K562 (cell line): Measurements from ENCODE around the gene RUNDC3A. TPM values are rescaled to one million over a fixed set of nuclear protein-coding genes. Genes with fewer than 3 reads are reported as not detected.

Source experiments
- ARNT ChIP-seq, 2 experiments: fragments of 450-650 bp; IDR thresholded peaks; 2 replicates each; pipeline ENCODE4 v1.6.1; 2016; ENCODE audit warnings: mild to moderate bottlenecking in 1 of 2
- ATF6 ChIP-seq: sonication (generic); formaldehyde crosslinking; IDR thresholded peaks from 2 replicates; pipeline ENCODE4 v1.4.0; 2020; ENCODE audit warnings: mild to moderate bottlenecking, missing genetic modification reagents
- CGGBP1 ChIP-seq: fragments of 250-450 bp; sonication (Bioruptor Pico); IDR thresholded peaks from 2 replicates; pipeline ENCODE4 v1.9.0; 2021; ENCODE audit warnings: mild to moderate bottlenecking
- FOS ChIP-seq: IDR thresholded peaks from 3 replicates; pipeline ENCODE4 v1.6.1; 2011; ENCODE audit not compliant: insufficient read length; ENCODE audit errors: extremely low read depth
- HMBOX1 ChIP-seq: sonication (generic); IDR thresholded peaks from 2 replicates; pipeline ENCODE4 v1.6.1; 2016
- MITF ChIP-seq: IDR thresholded peaks from 2 replicates; pipeline ENCODE4 v1.6.1; 2014; ENCODE audit warnings: antibody characterized with exemption
- NBN ChIP-seq: fragments of 450-650 bp; IDR thresholded peaks from 2 replicates; pipeline ENCODE4 v1.6.1; 2016; ENCODE audit warnings: low read depth, mild to moderate bottlenecking
- NCOA6 ChIP-seq: fragments of 450-650 bp; IDR thresholded peaks from 2 replicates; pipeline ENCODE4 v1.6.1; 2017; ENCODE audit warnings: mild to moderate bottlenecking
- PHB2 ChIP-seq: fragments of 450-650 bp; IDR thresholded peaks from 2 replicates; pipeline ENCODE4 v1.6.1; 2017; ENCODE audit warnings: low read depth
- PTTG1 ChIP-seq: fragments of 450-650 bp; IDR thresholded peaks from 2 replicates; pipeline ENCODE4 v1.6.1; 2016; ENCODE audit warnings: low read depth, mild to moderate bottlenecking, missing genetic modification characterization, missing compliant biosample characterization
- SMARCC2 ChIP-seq: fragments of 450-650 bp; IDR thresholded peaks from 2 replicates; pipeline ENCODE4 v1.6.1; 2017; ENCODE audit warnings: antibody characterized with exemption, moderate library complexity, mild to moderate bottlenecking, low read depth
- SRSF1 ChIP-seq: fragments of 200-400 bp; formaldehyde crosslinking; IDR thresholded peaks from 2 replicates; pipeline ENCODE4 v1.6.1; 2017; ENCODE audit warnings: mild to moderate bottlenecking, low read depth, low read length, moderate library complexity
- TCF15 ChIP-seq: fragments of 250-450 bp; sonication (Bioruptor Pico); IDR thresholded peaks from 2 replicates; pipeline ENCODE4 v1.8.0; 2022; ENCODE audit warnings: moderate library complexity, mild to moderate bottlenecking, inconsistent platforms
- TEAD4 ChIP-seq, 2 experiments: sonication (generic) in 1 of 2; formaldehyde crosslinking in 1 of 2; IDR thresholded peaks; 2 replicates each; pipeline versions ENCODE4 v1.6.1 to v1.8.0; 2012 to 2022; ENCODE audit warnings: borderline replicate concordance in 1 of 2, inconsistent platforms in 1 of 2, low read length in 1 of 2, mild to moderate bottlenecking in 1 of 2, missing genetic modification reagents in 1 of 2
- ZNF121 ChIP-seq: sonication (generic); formaldehyde crosslinking; conservative IDR thresholded peaks from 2 replicates; pipeline ENCODE4 v1.8.0; 2022; ENCODE audit warnings: missing genetic modification reagents
- ZNF146 ChIP-seq: IDR thresholded peaks from one replicate; pipeline ENCODE4 v1.6.1; 2018; ENCODE audit warnings: missing compliant biosample characterization; ENCODE audit not compliant: unreplicated experiment
- ZNF274 ChIP-seq: IDR thresholded peaks from 2 replicates; pipeline ENCODE4 v1.6.1; 2011; ENCODE audit warnings: low read depth, mild to moderate bottlenecking, low read length, moderate library complexity, borderline replicate concordance
- ZNF592 ChIP-seq: fragments of 450-650 bp; IDR thresholded peaks from 2 replicates; pipeline ENCODE4 v1.6.1; 2017; ENCODE audit warnings: antibody characterized with exemption, mild to moderate bottlenecking
- polyA plus RNA-seq, 8 experiments: library from polyadenylated mRNA; depleted of rRNA in 4 of 8; stranded (reverse) in 5 of 8; unstranded in 3 of 8; fragments of >200 nt; fragmentation: Nextera tagmentation in 2 of 8; fragmentation: Illumina TruSeq in 1 of 8; extraction: Ambion mirVana in 2 of 8; extraction: Trizol in 1 of 8; gene quantifications; 2 replicates each; pipeline versions ENCODE4 v1.2.1 to v1.2.3, GENCODE V29; 2011 to 2014; ENCODE audit warnings: inconsistent platforms in 1 of 8, missing spikeins in 1 of 8
- total RNA-seq, 7 experiments: library from RNA; depleted of rRNA in 6 of 7; stranded (reverse); fragments of >200 nt in 6 of 7; fragmentation: Illumina TruSeq in 2 of 7; extraction: Trizol in 2 of 7; gene quantifications; 2 replicates each; pipeline versions ENCODE4 v1.2.1 to v1.2.3, GENCODE V29; 2011 to 2021; ENCODE audit warnings: low replicate concordance in 1 of 7

Gene RUNDC3A
- total and polyA plus RNA-seq, 9 of the 15 experiments (the other 6 are each of a cell fraction or from before 2014, with no cell fraction given): not detected

- TF ChIP-seq ZNF121 (CRISPR knock-in tag) (no peak), PHB2 (peak; percentile 100), ZNF146 (no peak), ZNF274 (peak; percentile 94), ATF6 (0 out of 2 replicates have a peak, but pooled peaks have one; percentile 44), ZNF592 (peak; percentile 66; the same call in 1 of the 2 replicates), NCOA6 (no peak), SRSF1 (no peak), FOS (no peak), TCF15 (CRISPR knock-in tag) (no peak), SMARCC2 (peak; percentile 87), NBN (peak; percentile 88), ARNT (IDR thresholded peaks at IDR 0.05) (peak; percentile 96 to 99), PTTG1 (tag) (no peak), HMBOX1 (no peak; the same call in 1 of the 2 replicates), MITF (peak; percentile 40; the same call in 1 of the 2 replicates), TEAD4 (IDR thresholded peaks at IDR 0.05; ENCODE audit: low read length) (peak; percentile 100), TEAD4 (CRISPR knock-in tag; IDR thresholded peaks at IDR 0.05; ENCODE audit: borderline replicate concordance) (no peak), CGGBP1 (0 out of 2 replicates have a peak, but pooled peaks have one; percentile 35)
Observed at GRCh38 chr17:44266402-44267164, 41.8 kb upstream of the RUNDC3A start (continued).
